GM18873 (cell line): Measurements from ENCODE around the gene TSHZ2.

Source experiments
- ATAC-seq: cut with Tn5 transposase; IDR thresholded peaks from one replicate; pipeline ENCODE4 v1.9.1; 2021; ENCODE audit warnings: mild to moderate bottlenecking, moderate library complexity, moderate number of reproducible peaks; ENCODE audit not compliant: unreplicated experiment, low FRiP score

TSHZ2 gene

GRCh38 chr20:53263554-53264438 is 291.6 kb downstream of the TSHZ2 start:
- ATAC-seq, result no peak

- no peak for ATAC-seq
Observed at GRCh38 chr20:53264604-53265003, 292.4 kb downstream of the TSHZ2 start.

DNA sequence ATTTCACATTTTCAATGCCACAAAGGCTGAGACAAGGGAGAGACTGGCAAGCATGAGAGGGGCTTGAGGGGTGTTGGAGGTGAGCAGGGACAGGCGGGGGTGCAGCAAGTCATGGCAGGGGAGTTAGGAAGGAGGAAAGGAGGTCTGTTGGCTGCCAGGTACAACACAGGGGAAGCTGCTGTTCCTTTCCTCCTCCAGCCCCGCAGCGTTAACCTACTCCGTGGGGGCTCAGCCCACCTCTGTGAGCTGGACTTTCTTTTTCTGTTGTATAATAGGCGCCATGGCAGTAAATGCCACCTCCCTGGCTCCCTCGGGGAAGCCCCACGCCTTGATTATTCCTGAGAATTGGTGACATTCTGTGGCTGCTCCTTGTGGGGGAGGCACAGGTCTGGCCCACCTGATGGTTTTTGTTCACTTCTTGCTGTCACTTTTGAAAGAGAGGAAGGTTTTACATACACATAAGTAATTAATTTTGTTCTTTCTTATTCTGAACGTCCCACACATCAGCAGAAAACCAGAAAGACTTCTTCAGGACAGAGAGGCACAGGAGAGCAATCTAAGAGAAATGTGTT is 293.2 kb downstream of the TSHZ2 start:
- no peak for ATAC-seq

- no peak for ATAC-seq
Observed at GRCh38 chr20:53269380-53269779, 297.2 kb downstream of the TSHZ2 start.

DNA sequence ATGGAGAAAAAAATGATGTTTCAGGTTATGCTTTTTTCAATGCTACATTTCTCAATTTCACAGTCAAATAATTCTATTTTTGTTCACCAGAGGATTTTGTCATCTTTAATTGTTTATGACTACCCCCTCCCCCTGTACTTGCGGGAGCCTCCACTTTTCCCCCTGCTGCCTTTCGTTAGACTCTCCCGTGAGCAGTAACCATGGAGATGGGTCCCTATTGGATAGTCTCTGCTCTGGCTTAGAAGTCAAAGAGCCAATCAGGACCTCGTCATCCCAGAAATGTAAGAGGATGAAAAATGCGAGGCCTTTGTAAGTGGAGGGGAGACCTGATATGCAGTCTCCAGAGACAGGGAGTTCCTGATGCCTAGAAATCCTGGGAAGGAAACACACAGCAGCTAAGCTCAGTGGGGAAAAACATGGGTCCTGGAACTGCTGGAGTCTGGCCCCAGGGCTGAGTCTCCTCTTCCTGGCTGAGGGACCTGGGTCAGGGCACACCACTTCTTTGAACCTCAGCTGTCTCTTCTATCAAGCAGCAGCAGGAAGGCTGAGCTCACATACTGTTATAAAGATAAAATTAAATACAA is 298.7 kb downstream of the TSHZ2 start:
- no peak for ATAC-seq

- ATAC-seq, result no peak
Observed at GRCh38 chr20:53274365-53274764, 302.2 kb downstream of the TSHZ2 start.

DNA sequence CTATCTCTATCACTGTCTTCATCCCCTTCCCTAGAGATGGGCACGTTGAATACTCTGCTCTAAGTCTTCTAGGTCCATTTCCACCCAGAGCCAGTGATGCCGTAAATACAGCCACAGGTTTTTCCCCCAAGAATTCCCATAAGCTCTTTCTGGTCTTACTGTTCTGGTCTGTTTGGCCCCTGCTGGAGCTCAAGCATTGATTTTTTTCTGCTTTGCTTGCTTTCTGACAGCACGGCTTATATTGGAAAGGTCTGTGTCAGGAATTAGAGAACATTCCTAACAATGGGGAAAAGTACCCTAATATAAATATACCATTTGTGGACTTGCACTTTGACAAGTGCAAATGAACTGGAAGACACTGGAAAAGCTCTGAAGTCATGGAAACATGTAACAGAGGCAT is 302.6 kb downstream of the TSHZ2 start:
- ATAC-seq, result no peak

GRCh38 chr20:53276143-53276542 is 304.0 kb downstream of the TSHZ2 start:
- no peak for ATAC-seq

DNA sequence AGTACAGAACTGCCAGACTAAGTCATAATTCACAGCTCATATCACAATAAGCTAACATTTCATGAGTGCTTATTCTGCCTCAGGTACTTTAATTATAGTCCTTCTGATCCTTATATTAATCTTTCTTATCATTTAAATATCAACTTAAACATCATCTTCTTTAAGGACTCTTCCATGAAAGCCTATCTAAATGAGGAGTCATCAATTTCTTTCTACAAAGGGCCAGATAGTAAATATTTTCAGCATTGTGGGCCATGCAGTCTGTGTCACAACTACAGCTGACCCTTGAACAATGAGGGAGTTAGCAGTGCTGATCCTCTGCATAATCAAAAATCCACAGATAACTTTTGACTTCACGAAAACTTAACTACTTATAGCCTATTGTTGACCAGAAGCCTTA is 306.4 kb downstream of the TSHZ2 start:
- ATAC-seq, result no peak

GRCh38 chr20:53279735-53280134 is 307.6 kb downstream of the TSHZ2 start:
- ATAC-seq, result no peak

- no peak for ATAC-seq
Observed at GRCh38 chr20:53281557-53282117, 309.5 kb downstream of the TSHZ2 start.

DNA sequence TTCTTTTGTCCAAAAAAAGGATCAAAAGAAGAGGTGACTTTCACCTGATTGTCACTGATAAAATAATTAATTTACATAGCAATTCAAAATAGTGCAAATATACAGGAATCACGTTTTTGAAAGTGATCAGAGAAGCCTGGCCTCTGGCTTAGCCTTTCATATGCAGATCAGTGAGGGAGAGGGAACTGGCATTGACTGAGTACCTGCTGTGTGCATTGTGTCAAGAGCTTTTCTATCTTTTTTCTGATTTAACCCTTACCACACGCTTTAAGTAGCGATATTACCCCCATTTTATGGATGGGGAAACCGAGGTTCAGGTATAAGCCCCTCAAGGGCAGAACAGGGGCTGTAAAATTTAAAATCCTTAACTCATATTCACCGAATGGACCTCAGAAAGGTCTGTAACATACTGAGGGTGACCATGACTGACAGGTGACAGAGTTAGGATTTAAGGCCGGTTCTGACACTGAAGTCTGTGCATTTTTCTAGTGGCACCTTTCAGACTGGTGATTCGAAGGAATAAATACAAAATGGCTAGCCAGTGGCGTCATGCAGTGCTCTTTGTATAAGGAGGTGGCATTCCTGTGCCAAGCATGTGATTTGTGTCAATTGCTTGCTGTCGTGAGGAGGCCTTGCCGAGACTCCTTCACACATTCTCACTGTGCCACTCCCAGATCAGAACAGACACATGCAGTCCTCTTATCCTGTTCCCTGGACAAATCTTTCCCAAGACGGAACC is 310.2 kb downstream of the TSHZ2 start:
- ATAC-seq, result no peak

GRCh38 chr20:53283011-53283410 is 310.9 kb downstream of the TSHZ2 start:
- no peak for ATAC-seq

DNA sequence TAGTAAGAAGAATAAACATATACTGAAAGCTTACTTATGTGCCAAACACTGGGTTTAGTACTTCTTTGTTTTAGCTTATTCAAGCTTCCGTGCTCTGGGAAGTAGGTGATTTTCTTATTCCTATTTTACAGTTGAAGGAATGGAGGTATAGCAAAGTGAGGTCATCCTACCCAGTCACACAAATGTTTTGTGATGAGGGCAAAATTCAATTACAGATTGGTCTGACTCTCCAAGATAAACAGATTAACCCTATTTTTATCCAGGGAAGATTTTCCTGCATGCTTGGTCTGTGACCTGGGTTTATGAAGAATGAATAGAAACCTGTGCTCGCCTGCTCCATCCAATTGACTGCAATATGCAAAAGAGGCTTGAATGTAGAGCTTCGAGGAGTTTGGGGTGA is 311.4 kb downstream of the TSHZ2 start:
- no peak for ATAC-seq

DNA sequence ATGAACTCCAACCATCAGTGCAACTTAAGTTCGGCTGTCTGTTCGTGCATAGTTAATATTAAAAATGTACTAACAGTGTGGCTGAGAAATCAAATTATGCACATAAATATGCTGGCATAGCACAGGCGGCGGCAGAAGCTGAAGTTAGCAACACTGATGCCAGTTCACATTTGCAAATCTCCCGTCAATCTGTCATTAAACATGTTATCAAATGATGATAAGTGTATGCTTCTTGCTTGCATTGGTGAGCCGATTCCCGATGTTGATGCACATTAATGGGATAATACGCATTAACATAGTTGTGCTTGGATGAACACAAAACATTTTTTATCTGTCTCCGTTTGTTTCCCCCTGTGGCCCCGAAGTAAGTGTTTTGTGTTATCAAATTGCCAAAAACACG is 312.1 kb downstream of the TSHZ2 start:
- ATAC-seq, result no peak

- ATAC-seq, result no peak
Observed at GRCh38 chr20:53284696-53285095, 312.5 kb downstream of the TSHZ2 start.

DNA sequence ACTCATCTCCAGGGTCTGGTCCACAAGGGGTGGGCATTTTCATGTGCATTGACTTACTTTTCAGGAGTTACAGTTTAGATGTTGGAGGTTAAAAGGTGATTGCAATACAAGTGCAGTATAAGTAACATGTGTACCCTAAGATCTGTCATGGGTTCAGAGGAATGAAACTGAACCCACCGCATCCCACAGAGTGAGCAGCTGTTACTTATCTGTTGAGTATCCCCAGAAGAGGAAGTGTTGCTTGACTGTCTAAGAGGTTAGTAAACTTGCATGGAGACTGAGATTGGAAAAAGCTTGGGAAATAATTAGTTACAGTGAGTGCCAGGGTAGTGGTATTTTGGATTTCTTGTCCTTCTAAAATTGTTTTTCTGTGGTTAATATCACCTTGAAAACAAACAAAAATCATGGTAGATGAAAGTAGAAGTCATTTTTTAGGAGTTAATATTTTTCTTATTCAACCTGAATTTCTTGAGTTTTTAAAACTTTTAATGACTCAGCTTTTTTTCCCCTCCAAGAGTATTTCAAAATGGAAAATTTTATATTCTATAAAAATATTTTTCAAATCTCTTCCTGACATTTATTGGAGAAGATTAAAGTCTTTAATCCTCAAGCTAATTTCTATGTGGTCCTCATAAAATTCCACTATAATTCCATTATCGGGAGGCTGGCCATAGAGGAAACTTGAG is 315.3 kb downstream of the TSHZ2 start:
- no peak for ATAC-seq

DNA sequence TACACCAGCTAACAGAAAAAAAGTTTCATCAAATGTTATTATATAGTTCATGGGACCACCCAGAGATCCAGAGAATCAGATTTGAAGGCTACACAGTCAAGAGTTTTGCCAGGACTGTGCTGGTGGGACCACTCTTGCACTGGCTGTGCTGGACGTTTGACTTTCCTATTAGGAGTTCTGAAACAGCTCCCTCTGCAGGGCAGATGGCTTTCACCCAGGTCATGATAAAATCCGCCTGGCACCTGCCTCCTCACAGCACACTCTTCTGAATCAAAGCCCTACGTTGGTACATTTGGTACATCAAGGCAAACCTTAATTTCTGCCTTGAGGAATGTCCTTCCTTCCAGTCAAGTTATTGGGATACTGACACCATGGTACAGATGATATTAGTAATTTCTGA is 319.4 kb downstream of the TSHZ2 start:
- ATAC-seq, result no peak

DNA sequence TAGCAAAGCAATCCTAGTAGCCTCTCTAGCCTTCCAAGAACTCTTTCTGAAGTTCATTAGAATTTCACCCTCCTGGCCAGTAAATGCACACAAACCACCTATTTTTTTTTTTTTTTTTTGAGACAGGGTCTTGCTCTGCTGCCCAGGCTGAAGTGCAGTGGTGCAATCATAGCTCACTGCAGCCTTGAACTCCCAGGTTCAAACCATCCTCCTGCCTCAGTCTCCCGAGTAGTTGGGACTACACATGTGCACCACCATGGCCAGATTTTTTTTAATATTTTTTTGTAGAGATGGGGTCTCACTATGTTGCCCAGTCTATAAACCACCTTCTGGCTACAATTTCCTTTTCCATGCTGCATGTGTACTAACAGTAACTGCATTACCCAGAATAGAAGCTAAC is 320.2 kb downstream of the TSHZ2 start:
- no peak for ATAC-seq

DNA sequence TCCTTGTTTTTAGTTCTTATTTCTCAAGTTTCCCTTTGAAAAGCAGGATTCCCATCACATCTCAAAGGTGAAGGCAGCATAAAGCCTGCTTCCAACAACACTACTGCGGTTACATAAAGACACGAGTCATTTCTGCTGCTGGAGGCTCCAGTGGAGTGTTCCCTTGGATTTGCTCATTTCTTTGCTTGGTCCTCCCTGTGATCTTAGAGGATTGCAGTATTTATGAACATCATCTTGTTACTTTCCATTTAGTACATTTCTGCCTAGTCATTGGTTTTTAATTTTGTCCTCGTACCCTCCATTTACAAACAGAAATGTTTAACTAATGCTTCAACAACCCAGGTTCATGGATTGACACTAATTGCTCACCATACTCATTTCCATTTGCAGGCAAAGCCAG is 322.6 kb downstream of the TSHZ2 start:
- no peak for ATAC-seq
